CD4-positive, alpha-beta T cell treated with Interleukin-15 for 4 hours (primary cell): ENCODE results near the gene NARS2.
A peak's percentile ranks its signal among the peaks of the same experiment; 100 is the strongest.
"Not testable (repeated sequence)": the region's sequence is repeated elsewhere in the genome, so short reads cannot be mapped to it uniquely, and the experiment has no call there.

ENCODE experiments used
- DNase-seq: peaks from one replicate; pipeline ENCODE4 v3.0.0-alpha.2; 2020; ENCODE audit warnings: low spot score

The NARS2 gene

GRCh38 chr11:78576549-78577097, 2.0 kb upstream of the NARS2 start:
- no peak for DNase-seq

GRCh38 chr11:78575478-78575877, 814 bp upstream of the NARS2 start:
- DNase-seq = no peak

GRCh38 chr11:78573681-78574080, 983 bp downstream of the NARS2 start:
- no peak for DNase-seq

- no peak for DNase-seq
Measured at GRCh38 chr11:78573271-78573670, 1.4 kb downstream of the NARS2 start.

GRCh38 chr11:78572394-78572793, 2.3 kb downstream of the NARS2 start:
- DNase-seq = no peak

GRCh38 chr11:78570031-78570430, 4.6 kb downstream of the NARS2 start:
- DNase-seq = no peak

- DNase-seq = no peak
Measured at GRCh38 chr11:78567209-78567608, 7.5 kb downstream of the NARS2 start.

GRCh38 chr11:78564490-78565467, 9.9 kb downstream of the NARS2 start:
- peak; percentile 67 for DNase-seq

- DNase-seq = not testable (repeated sequence)
Measured at GRCh38 chr11:78564037-78564436, 10.6 kb downstream of the NARS2 start.

- DNase-seq = not testable (repeated sequence)
Measured at GRCh38 chr11:78563090-78563489, 11.6 kb downstream of the NARS2 start.

- DNase-seq = no peak
Measured at GRCh38 chr11:78562398-78562797, 12.3 kb downstream of the NARS2 start.

- no peak for DNase-seq
Measured at GRCh38 chr11:78560826-78561484, 13.7 kb downstream of the NARS2 start.

GRCh38 chr11:78560153-78560552, 14.5 kb downstream of the NARS2 start:
- DNase-seq = no peak

- DNase-seq = no peak
Measured at GRCh38 chr11:78557236-78557635, 17.4 kb downstream of the NARS2 start.

GRCh38 chr11:78555592-78555991, 19.1 kb downstream of the NARS2 start:
- no peak for DNase-seq

- DNase-seq = no peak
Measured at GRCh38 chr11:78552881-78553280, 21.8 kb downstream of the NARS2 start.

GRCh38 chr11:78552139-78552538, 22.5 kb downstream of the NARS2 start:
- not testable (repeated sequence) for DNase-seq

GRCh38 chr11:78551066-78551465, 23.6 kb downstream of the NARS2 start:
- no peak for DNase-seq

- DNase-seq = no peak
Measured at GRCh38 chr11:78549624-78550409, 24.8 kb downstream of the NARS2 start.

- no peak for DNase-seq
Measured at GRCh38 chr11:78548911-78549590, 25.6 kb downstream of the NARS2 start.

GRCh38 chr11:78547931-78548705, 26.5 kb downstream of the NARS2 start:
- DNase-seq = no peak
